Measurements from ENCODE around the gene TRIM60.

DNA sequence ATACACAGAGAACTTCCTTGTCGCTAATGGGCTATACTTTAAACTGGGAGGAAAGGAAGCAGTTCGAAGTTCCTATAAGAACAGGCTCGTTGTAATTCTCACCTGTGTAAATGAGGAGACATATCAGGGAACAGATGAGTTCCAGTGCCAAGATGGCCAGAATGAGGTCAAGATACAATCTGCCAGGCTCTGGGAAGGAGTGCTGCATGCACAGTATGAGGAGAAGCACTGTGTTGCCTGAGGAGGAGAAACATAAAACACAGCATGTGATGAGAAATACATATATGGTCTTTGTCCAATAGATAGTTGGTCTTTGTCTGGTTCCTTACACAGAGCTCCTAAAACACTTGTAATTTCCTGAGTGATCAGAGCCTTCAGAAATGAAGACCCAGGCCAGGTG lies 56.6 kb downstream of the TRIM60 start:
- TF ChIP-seq, protein P1, sequence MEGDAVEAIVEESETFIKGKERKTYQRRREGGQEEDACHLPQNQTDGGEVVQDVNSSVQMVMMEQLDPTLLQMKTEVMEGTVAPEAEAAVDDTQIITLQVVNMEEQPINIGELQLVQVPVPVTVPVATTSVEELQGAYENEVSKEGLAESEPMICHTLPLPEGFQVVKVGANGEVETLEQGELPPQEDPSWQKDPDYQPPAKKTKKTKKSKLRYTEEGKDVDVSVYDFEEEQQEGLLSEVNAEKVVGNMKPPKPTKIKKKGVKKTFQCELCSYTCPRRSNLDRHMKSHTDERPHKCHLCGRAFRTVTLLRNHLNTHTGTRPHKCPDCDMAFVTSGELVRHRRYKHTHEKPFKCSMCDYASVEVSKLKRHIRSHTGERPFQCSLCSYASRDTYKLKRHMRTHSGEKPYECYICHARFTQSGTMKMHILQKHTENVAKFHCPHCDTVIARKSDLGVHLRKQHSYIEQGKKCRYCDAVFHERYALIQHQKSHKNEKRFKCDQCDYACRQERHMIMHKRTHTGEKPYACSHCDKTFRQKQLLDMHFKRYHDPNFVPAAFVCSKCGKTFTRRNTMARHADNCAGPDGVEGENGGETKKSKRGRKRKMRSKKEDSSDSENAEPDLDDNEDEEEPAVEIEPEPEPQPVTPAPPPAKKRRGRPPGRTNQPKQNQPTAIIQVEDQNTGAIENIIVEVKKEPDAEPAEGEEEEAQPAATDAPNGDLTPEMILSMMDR (IDR thresholded peaks at IDR 0.05): no peak
- TF ChIP-seq POLR2A (IDR thresholded peaks at IDR 0.05): no peak
